Measurements from ENCODE around the gene MTMR10. TPM values are rescaled to one million over a fixed set of nuclear protein-coding genes. Genes with fewer than 3 reads are reported as not detected.

MTMR10 gene
- polyA plus RNA-seq, 4 donors, result 47.9 to 69.1 (median 58.5) TPM

Other genes starting within 250 kb of the MTMR10 start
- 10 to 100 TPM; 26.9 to 44.5 (median 34.8) TPM for gene FAN1, start 87.7 kb downstream of the MTMR10 start, polyA plus RNA-seq (ENCODE audit: insufficient read length in 4 of 4)
- gene TRPM1, start 110.1 kb upstream of the MTMR10 start, polyA plus RNA-seq (ENCODE audit: insufficient read length in 4 of 4), result under 1 TPM; 0.14 to 0.52 (median 0.24) TPM

All from left renal cortex interstitium (tissue), 4 donors.